GM10248 (cell line): ENCODE data around the gene NTNG1.

ENCODE experiments used
- CTCF ChIA-PET: fragments of 300-600 bp; sonication (Branson Sonifier 250); formaldehyde crosslinking; extraction: SDS; loops from one replicate; lab custom pipeline; 2021; ENCODE audit warnings: antibody characterized with exemption; lab: Yijun Ruan, JAX
- POLR2A ChIA-PET: fragments of 350-650 bp; sonication (Branson Sonifier 250); formaldehyde crosslinking; extraction: SDS; loops from one replicate; lab custom pipeline; 2020; ENCODE audit warnings: antibody characterized with exemption; lab: Yijun Ruan, JAX
- DNase-seq: peaks from one replicate; pipeline ENCODE4 v3.0.0; 2012; ENCODE audit errors: extremely low spot score
- TF ChIP-seq, protein P1 (sequence below): IDR thresholded peaks from 2 replicates; pipeline ENCODE4 v1.5.1; 2012; ENCODE audit warnings: mild to moderate bottlenecking, low read depth; ENCODE audit errors: extremely low read depth, missing control alignments, control extremely low read depth

NTNG1 gene

DNA sequence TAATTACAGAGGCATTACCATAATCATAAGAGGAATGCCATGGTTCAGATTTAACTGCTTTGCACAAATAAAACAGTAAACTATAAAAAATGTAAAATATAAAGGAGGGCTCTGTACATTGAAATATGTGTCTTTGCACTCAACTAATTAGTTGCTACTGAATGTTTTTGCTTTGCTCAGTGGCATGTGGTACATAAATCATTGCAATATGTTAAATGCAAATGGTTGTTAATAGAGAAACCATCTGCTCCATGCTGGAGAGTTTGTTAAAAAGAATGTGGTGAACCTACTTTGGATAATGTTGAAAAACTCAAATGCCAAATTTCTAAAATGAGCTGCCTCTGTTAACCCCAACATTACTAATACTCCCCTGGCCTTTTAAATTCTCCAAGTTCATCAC is 201.5 kb downstream of the NTNG1 start:
- CTCF ChIA-PET = interaction anchor here (1.3 to 1.5 kb wide), 2 partner anchors 15 to 25 kb away, joined by 3 to 6 read pairs; no protein-coding TSS in a partner anchor
- TF ChIP-seq, protein P1, sequence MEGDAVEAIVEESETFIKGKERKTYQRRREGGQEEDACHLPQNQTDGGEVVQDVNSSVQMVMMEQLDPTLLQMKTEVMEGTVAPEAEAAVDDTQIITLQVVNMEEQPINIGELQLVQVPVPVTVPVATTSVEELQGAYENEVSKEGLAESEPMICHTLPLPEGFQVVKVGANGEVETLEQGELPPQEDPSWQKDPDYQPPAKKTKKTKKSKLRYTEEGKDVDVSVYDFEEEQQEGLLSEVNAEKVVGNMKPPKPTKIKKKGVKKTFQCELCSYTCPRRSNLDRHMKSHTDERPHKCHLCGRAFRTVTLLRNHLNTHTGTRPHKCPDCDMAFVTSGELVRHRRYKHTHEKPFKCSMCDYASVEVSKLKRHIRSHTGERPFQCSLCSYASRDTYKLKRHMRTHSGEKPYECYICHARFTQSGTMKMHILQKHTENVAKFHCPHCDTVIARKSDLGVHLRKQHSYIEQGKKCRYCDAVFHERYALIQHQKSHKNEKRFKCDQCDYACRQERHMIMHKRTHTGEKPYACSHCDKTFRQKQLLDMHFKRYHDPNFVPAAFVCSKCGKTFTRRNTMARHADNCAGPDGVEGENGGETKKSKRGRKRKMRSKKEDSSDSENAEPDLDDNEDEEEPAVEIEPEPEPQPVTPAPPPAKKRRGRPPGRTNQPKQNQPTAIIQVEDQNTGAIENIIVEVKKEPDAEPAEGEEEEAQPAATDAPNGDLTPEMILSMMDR = no peak
- POLR2A ChIA-PET = no interaction called here
- DNase-seq = no peak

DNA sequence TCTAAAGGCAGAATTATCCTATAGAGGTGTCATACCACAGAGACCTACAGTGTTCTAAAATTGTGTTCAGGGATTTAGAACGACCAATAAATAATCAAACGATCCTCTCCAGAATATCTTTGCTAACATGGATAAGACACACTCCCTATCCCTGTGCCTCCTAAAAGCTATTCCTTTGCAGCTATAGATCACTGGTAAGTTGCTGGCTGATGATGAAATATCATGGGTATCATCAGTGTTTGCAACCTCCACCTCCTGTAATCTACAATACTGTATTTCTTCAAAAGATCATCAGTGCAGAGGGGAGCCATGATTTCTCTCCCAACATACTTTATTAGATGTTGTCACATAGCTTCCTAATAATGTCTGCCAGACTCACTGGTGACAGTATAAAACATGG is 201.9 kb downstream of the NTNG1 start:
- TF ChIP-seq, protein P1 = no peak
- POLR2A ChIA-PET = no interaction called here
- DNase-seq = no peak
- CTCF ChIA-PET = interaction anchor here (0.9 to 1.5 kb wide), 4 partner anchors 14 to 31 kb away, joined by 3 to 6 read pairs (median 3); no protein-coding TSS in a partner anchor

DNA sequence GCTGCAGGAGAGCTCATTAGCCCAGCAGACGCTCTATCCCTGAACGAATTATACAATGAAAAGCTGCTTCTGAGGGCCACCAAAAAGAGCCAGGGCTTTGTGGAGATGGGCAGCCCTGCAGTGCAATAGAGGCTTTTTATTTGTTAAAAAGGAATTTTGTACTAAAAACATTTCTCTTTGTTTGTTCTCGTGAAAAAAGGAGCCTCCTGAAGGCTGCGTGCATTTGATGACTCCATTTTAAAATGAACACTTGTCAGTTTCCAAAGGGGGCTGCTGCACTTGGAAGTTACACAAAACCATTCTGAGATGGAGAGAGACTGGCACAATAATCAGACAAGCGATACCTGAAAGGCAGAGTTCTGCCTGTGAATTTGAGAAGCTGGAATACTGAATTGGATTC is 202.8 kb downstream of the NTNG1 start:
- ChIA-PET POLR2A (no interaction called here), CTCF (interaction anchor here (0.9 to 1.5 kb wide), 4 partner anchors 13 to 32 kb away, joined by 3 to 6 read pairs (median 3); no protein-coding TSS in a partner anchor)
- TF ChIP-seq, protein P1 = no peak
- DNase-seq = no peak

DNA sequence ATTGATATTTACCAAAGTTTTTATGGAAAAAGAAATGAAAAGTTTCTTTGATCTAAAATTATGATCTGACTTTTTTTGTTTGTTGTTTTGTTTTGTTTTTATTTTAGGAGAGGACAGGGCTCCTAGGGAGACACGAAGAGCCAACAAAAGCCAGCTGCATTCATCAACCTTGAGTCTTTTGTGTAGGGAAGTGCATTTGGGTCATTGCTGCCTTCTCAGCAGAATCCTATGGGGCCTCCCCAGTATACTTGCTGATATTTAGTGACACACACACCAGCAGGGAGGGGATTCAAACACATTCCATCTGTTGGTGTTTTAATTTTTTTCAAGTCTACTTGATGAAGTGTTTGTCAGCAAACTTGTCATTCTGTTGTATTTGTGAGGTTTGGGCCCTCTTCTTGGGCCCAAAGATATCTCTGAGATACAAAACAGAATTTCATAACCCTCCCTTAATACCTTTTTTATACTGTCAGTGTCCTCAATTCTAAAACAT is 203.5 kb downstream of the NTNG1 start:
- ChIA-PET CTCF (interaction anchor here (1.4 kb wide), 1 partner anchor 20 kb away, joined by 4 read pairs; no protein-coding TSS in a partner anchor), POLR2A (no interaction called here)
- TF ChIP-seq, protein P1 = no peak
- DNase-seq = no peak

DNA sequence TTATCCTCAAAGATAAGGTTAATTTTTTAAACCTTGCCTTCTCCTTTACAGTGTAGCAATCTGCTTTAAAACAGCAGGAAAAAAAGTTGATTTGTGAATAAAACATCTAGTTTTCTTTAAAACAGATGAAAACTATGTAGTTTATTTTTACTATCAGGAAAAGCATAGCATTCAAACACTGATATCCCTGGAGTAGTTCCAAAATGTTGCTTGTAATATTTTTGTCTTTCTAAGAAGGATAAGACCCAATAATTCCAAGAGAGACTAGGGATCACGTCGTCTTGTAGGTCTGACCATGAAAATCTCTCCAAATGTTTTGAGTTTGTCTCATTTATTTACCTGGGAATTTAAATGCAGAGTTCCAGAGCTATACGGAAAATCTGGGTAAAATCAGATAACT is 204.0 kb downstream of the NTNG1 start:
- CTCF ChIA-PET = interaction anchor here (1.4 kb wide), 1 partner anchor 21 kb away, joined by 4 read pairs; no protein-coding TSS in a partner anchor
- POLR2A ChIA-PET = no interaction called here
- DNase-seq = no peak
- TF ChIP-seq, protein P1 = no peak

DNA sequence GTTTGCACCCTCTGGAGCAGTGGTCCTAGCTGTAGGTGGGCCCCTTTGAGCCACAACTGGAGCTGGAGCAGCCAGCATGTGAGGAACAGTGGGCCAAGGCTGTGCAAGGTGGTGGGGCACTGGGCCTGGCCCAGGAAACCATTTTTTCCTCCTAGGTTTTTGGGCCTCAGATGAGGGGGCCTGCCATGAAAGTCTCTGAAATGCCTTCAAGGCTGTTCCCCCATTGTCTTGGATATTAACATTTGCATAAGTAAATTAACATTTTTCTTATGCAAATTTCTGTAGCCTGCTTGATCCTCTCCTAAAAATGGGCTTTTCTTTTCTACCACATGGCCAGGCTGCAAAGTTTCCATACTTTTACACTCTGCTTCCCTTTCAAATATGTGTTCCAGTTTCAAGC is 212.0 kb downstream of the NTNG1 start:
- POLR2A ChIA-PET = no interaction called here
- CTCF ChIA-PET = no interaction called here
- no peak for DNase-seq
- TF ChIP-seq, protein P1 = no peak
